AG10803 (cell line): ENCODE measurements around the gene ST7.

Experiments used
- DNase-seq: peaks from one replicate; pipeline ENCODE4 v3.0.0; 2010; ENCODE audit warnings: low read depth
- H3K4me3 ChIP-seq: 2 replicates; pipeline ENCODE4 v1.5.1; 2011; ENCODE audit warnings: mild to moderate bottlenecking, low read length, control low read depth
- TF ChIP-seq, protein P1 (sequence below): conservative IDR thresholded peaks from 2 replicates; pipeline ENCODE4 v1.5.1; 2011; ENCODE audit warnings: mild to moderate bottlenecking, low read length, control low read depth, inconsistent platforms

ST7 gene

DNA sequence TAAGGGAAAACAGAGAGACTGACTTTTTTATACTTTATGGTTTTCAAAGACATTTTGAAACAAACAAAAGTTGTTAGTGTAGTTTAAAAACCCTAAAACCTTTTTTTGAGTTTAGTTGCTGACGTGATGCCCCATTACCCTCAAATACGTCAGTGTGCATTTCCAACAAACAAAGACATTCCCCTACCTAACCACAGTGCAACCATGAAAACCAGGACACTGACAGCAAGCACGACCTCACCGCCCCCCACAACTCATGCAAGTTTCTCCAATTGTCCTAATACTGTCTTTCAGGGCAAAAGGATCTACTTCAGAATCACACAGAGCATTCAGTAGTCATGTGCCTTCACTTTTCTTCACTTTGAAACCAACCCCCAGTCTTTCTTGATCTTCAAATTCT is 294.5 kb downstream of the ST7 start:
- no peak overlapping the region for H3K4me3 ChIP-seq
- DNase-seq: peak; percentile 32
- TF ChIP-seq, protein P1, sequence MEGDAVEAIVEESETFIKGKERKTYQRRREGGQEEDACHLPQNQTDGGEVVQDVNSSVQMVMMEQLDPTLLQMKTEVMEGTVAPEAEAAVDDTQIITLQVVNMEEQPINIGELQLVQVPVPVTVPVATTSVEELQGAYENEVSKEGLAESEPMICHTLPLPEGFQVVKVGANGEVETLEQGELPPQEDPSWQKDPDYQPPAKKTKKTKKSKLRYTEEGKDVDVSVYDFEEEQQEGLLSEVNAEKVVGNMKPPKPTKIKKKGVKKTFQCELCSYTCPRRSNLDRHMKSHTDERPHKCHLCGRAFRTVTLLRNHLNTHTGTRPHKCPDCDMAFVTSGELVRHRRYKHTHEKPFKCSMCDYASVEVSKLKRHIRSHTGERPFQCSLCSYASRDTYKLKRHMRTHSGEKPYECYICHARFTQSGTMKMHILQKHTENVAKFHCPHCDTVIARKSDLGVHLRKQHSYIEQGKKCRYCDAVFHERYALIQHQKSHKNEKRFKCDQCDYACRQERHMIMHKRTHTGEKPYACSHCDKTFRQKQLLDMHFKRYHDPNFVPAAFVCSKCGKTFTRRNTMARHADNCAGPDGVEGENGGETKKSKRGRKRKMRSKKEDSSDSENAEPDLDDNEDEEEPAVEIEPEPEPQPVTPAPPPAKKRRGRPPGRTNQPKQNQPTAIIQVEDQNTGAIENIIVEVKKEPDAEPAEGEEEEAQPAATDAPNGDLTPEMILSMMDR: no peak

DNA sequence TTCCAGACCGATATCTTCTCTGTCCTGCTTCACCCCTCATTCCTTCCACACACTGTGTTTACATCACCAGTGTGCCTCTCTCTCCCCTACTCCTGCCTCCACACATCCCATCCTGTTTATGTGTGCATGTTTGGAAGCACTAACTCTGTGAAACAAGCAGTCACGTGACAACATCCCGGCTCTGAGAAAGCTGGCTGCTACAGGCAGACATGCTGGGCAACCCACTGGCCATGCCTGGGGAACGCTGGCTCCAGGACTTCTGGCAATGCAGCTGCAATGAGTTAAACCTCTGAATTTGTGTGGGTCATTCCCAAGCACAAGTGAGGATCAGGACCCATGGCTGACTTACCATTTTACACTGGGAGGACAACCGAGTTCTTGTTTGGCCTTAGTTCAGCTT is 295.5 kb downstream of the ST7 start:
- no peak overlapping the region for H3K4me3 ChIP-seq
- TF ChIP-seq, protein P1: no peak
- peak; percentile 43 for DNase-seq

DNA sequence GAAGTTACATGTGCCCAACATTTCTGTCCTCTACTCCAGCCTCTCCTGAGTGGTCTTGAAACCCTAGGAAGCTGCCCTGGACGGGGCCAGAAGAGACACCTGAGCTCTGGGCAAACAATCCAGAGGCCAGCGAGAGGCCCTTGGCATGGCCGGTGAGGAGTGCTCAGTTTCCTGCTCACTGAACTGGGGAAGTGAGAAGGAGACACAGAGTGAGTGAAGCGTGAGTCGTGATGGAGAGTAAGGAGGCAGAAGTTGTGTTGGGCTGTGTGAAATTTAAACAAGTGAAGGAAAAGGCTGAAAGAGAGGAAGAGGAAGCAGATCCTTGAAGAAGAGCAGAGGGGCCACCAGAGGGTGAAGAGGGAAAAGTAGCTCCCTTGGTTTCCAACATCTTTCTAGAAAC is 296.4 kb downstream of the ST7 start:
- TF ChIP-seq, protein P1: no peak

DNA sequence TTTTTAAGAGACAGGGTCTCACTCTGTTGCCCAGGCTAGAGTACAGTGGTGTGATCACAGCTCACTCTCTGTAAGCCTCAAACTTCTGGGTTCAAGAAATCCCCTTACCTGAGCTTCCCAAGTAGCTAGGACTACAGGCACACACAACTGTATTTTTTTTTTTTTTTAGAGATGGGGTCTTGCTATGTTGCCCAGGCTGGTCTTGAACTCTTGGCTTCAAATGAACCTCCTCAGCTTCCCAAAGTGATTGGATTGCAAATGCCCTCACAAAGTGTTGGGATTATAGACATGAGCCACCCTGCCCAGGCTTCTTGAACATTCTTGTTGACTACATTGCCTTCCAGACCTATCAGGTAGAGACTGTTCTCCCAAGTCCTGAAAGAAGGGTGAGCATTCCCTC is 296.9 kb downstream of the ST7 start:
- TF ChIP-seq, protein P1: no peak
- H3K4me3 ChIP-seq: no peak overlapping the region
- no peak for DNase-seq

More for the DNA sequence above, 296.4 kb downstream of the ST7 start:
- H3K4me3 ChIP-seq: no peak overlapping the region
- no peak for DNase-seq

DNA sequence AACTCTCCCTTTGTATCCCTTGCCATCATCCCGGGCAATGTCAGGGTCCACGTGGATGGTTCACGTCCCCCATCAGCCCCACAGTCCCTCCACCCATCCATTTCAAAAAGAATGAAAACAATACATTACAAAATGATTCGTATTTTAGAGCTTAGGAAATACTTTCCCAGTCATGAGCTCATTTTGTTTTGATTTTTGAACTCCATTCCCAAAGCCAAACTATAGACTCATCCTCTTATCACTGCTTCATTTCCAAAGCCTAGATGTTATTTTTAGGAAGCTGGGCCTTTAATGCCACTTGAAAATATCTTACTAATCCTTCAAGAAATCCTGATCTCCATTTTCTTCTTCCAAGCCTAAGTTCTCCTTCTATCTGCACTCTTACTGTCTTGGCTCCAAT is 297.5 kb downstream of the ST7 start:
- TF ChIP-seq, protein P1: no peak
- no peak overlapping the region for H3K4me3 ChIP-seq
- peak; percentile 80 for DNase-seq

DNA sequence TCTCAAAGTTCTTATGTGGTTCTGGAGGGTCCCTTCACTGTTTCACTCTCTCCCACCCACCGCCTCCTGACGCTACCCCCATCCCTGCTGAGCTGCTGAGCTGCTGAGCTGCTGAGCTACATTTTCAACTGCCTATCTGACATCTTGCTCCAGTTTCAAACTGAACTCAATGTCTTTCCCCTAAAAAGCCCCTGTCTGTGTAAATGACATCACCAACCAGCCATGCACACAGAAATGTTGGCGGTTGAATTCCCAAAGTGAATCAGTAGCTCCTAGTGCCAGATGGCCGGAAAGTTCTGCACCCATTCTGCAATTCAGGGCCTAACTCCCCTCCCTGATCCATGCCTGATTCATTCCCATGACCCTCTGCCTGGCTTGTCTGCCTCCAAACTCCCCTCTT is 298.4 kb downstream of the ST7 start:
- H3K4me3 ChIP-seq: no peak overlapping the region
- TF ChIP-seq, protein P1: no peak
- DNase-seq: peak; percentile 94

DNA sequence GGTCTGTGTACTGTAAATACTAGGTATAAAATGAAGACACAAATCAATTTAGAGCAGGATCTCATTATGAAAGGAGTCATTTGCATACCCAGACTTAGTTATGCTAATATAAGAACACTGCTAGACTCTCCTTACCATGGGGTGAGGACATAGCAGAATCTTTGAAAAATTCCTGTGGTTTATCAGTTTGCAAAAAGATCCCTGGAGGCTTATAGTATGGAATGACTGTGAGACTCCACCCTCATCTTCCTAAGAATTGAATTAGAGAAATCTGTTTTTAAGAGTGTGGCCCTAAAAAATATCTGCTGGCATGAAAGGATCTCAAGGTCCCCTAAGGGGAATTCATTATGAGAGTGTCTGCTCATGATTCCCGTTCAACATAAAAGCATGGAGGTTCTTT is 306.3 kb downstream of the ST7 start:
- peak; percentile 84 for DNase-seq
- H3K4me3 ChIP-seq: no peak overlapping the region
- TF ChIP-seq, protein P1: no peak
